Measurements from ENCODE around the gene HOXA3. TPM values are rescaled to one million over a fixed set of nuclear protein-coding genes. Genes with fewer than 3 reads are reported as not detected.

The HOXA3 gene
- polyA plus RNA-seq, 2 of the 4 experiments (the other 2 are of a cell fraction), result 3.3 to 8.7 TPM

- TF ChIP-seq REST (IDR thresholded peaks at IDR 0.05) (no peak), KDM1A (IDR thresholded peaks at IDR 0.05; ENCODE audit: low read depth) (no peak), HOXB13 (CRISPR knock-in tag; IDR thresholded peaks at IDR 0.05; ENCODE audit: low read depth) (no peak), HOXB5 (CRISPR knock-in tag; IDR thresholded peaks at IDR 0.05) (no peak), E2F6 (IDR thresholded peaks at IDR 0.05; ENCODE audit: borderline replicate concordance, low read depth) (no peak), PHF8 (IDR thresholded peaks at IDR 0.05; ENCODE audit: borderline replicate concordance, low read depth) (no peak), MYC (IDR thresholded peaks at IDR 0.05; ENCODE audit: borderline replicate concordance, low read length) (no peak)
Measured at GRCh38 chr7:27178366-27178765, 26.0 kb upstream of the HOXA3 start (continued).

GRCh38 chr7:27177795-27178320 lies 25.5 kb upstream of the HOXA3 start:
- WGBS (ENCODE audit: missing lambda C conversion rate), result 78% methylated on average over 5 of the region's 5 CpGs
- H3K4me1 ChIP-seq, result peaks cover 13% of the 10 kb centered on the region
- POLR2A ChIA-PET, result no interaction called here
- no peak overlapping the region for H3K4me2 ChIP-seq
- FAIRE-seq (no peak), DNase-seq (ENCODE audit: low read depth in 1 of 2, low spot score in 1 of 2) (no peak), ATAC-seq (no peak)
- H3K9me3 ChIP-seq, result no peaks in the 10 kb centered on the region
- CTCF ChIA-PET, result interaction anchor here (1.0 to 3.4 kb wide), 7 partner anchors 8 to 1285 kb away, joined by 3 to 33 read pairs (median 14); no protein-coding TSS in a partner anchor
- TF ChIP-seq CBX8 (IDR thresholded peaks at IDR 0.05) (no peak), MAZ (IDR thresholded peaks at IDR 0.05; ENCODE audit: borderline replicate concordance, low read depth, low read length) (no peak), ZFP36 (IDR thresholded peaks at IDR 0.05; ENCODE audit: borderline replicate concordance, partially characterized antibody) (no peak), FOXS1 (CRISPR knock-in tag; IDR thresholded peaks at IDR 0.05) (no peak), MYC (IDR thresholded peaks at IDR 0.05; ENCODE audit: borderline replicate concordance, low read length) (no peak), TFCP2L1 (CRISPR knock-in tag; IDR thresholded peaks at IDR 0.05) (no peak), RFX5 (IDR thresholded peaks at IDR 0.05) (no peak), SMC3 (IDR thresholded peaks at IDR 0.05) (no peak), FOSL2 (IDR thresholded peaks at IDR 0.05) (no peak), FOSL2 (CRISPR knock-in tag; IDR thresholded peaks at IDR 0.05) (no peak), JUNB (IDR thresholded peaks at IDR 0.05) (no peak), MAFK (IDR thresholded peaks at IDR 0.05; ENCODE audit: partially characterized antibody) (no peak), POLR2A (IDR thresholded peaks at IDR 0.05; ENCODE audit: low read length) (no peak), SREBF2 (IDR thresholded peaks at IDR 0.05) (no peak), HOXA7 (CRISPR knock-in tag; IDR thresholded peaks at IDR 0.05) (no peak), ZC3H11A (IDR thresholded peaks at IDR 0.05) (no peak), JUN (IDR thresholded peaks at IDR 0.05) (no peak)
- TF ChIP-seq, protein P1, sequence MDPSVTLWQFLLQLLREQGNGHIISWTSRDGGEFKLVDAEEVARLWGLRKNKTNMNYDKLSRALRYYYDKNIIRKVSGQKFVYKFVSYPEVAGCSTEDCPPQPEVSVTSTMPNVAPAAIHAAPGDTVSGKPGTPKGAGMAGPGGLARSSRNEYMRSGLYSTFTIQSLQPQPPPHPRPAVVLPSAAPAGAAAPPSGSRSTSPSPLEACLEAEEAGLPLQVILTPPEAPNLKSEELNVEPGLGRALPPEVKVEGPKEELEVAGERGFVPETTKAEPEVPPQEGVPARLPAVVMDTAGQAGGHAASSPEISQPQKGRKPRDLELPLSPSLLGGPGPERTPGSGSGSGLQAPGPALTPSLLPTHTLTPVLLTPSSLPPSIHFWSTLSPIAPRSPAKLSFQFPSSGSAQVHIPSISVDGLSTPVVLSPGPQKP (IDR thresholded peaks at IDR 0.05; ENCODE audit: low read depth, low read length), result no peak
- TF ChIP-seq, protein P2, sequence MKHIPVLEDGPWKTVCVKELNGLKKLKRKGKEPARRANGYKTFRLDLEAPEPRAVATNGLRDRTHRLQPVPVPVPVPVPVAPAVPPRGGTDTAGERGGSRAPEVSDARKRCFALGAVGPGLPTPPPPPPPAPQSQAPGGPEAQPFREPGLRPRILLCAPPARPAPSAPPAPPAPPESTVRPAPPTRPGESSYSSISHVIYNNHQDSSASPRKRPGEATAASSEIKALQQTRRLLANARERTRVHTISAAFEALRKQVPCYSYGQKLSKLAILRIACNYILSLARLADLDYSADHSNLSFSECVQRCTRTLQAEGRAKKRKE (CRISPR knock-in tag; IDR thresholded peaks at IDR 0.05; ENCODE audit: low read depth), result no peak
- H3K4me3 ChIP-seq, result no peak overlapping the region
- H3K27ac ChIP-seq, result no peak overlapping the region
